Measurements from ENCODE around the gene GRM4. TPM values are rescaled to one million over a fixed set of nuclear protein-coding genes. Genes with fewer than 3 reads are reported as not detected.

GRM4 gene
- total and polyA plus RNA-seq, 9 donors, result under 0.01 to 0.37 (median 0.08) TPM; not detected in 2

- WGBS, 3 donors, result 1% methylated on average over 63 to 100 of the region's 100 CpGs
- intact Hi-C loops (cut with DNase I), result no loop called here
- Histone ChIP-seq H3K27me3 (no peaks in the 10 kb centered on the region), H3K4me1 (ENCODE audit: insufficient read depth) (peaks cover 11% of the 10 kb centered on the region), H3K9me3 (no peaks in the 10 kb centered on the region), H3K36me3 (no peaks in the 10 kb centered on the region), H3K27ac (no peak overlapping the region), H3K4me3 (peak overlapping the region; percentile 35)
- TF ChIP-seq POLR2A (IDR thresholded peaks at IDR 0.05), result no peak
- no peak for TF ChIP-seq CTCF (IDR thresholded peaks at IDR 0.05)
- no peak for TF ChIP-seq EP300 (IDR thresholded peaks at IDR 0.05)
- DNase-seq, result peak in 2 of 5 donors; percentile 33 to 55
Measured at GRCh38 chr6:34145161-34146020, 496 bp downstream of the GRM4 start.

GRCh38 chr6:34144581-34145160 is 1.2 kb downstream of the GRM4 start:
- WGBS, 3 donors, result 0 to 1% (median 1%) methylated on average over 22 to 58 of the region's 58 CpGs
- TF ChIP-seq CTCF (IDR thresholded peaks at IDR 0.05) (no peak), EP300 (IDR thresholded peaks at IDR 0.05) (no peak), POLR2A (IDR thresholded peaks at IDR 0.05) (no peak)
- Histone ChIP-seq H3K4me3 (peak overlapping the region; percentile 35), H3K27ac (no peak overlapping the region), H3K4me1 (ENCODE audit: insufficient read depth) (peaks cover 11% of the 10 kb centered on the region), H3K27me3 (no peaks in the 10 kb centered on the region), H3K9me3 (no peaks in the 10 kb centered on the region), H3K36me3 (no peaks in the 10 kb centered on the region)
- DNase-seq, result no peak
- intact Hi-C loops (cut with DNase I), result no loop called here

GRCh38 chr6:34143884-34144580 is 1.9 kb downstream of the GRM4 start:
- H3K27me3 ChIP-seq, result no peaks in the 10 kb centered on the region
- TF ChIP-seq POLR2A (IDR thresholded peaks at IDR 0.05), result no peak
- peaks cover 11% of the 10 kb centered on the region for H3K4me1 ChIP-seq (ENCODE audit: insufficient read depth)
- WGBS, 3 donors, result 0% methylated on average over 49 to 63 of the region's 63 CpGs; no CpG with 5 or more reads in 1 of the 3 donors
- no peaks in the 10 kb centered on the region for H3K9me3 ChIP-seq
- no peaks in the 10 kb centered on the region for H3K36me3 ChIP-seq
- H3K4me3 ChIP-seq, result no peak overlapping the region
- no peak overlapping the region for H3K27ac ChIP-seq
- DNase-seq, result peak in 1 of 5 donors; percentile 43
- intact Hi-C loops (cut with DNase I), result no loop called here

- intact Hi-C loops (cut with DNase I), result no loop called here
- no peaks in the 10 kb centered on the region for H3K9me3 ChIP-seq
- no peak overlapping the region for H3K27ac ChIP-seq
- peaks cover 11% of the 10 kb centered on the region for H3K4me1 ChIP-seq (ENCODE audit: insufficient read depth)
- H3K27me3 ChIP-seq, result no peaks in the 10 kb centered on the region
- H3K4me3 ChIP-seq, result no peak overlapping the region
- TF ChIP-seq CTCF (IDR thresholded peaks at IDR 0.05) (no peak), POLR2A (IDR thresholded peaks at IDR 0.05) (no peak), EP300 (IDR thresholded peaks at IDR 0.05) (no peak)
- no peaks in the 10 kb centered on the region for H3K36me3 ChIP-seq
- DNase-seq, result no peak
- WGBS, 3 donors, result 41 to 45% (median 45%) methylated on average over 23 of the region's 23 CpGs
Measured at GRCh38 chr6:34143196-34143883, 2.5 kb downstream of the GRM4 start.

Data from ovary (tissue), 9 donors.